IPS-NIHi7 (cell line): Measurements from ENCODE around the gene FAM53C.

ENCODE experiments used
- DNase-seq: peaks from one replicate; pipeline ENCODE4 v3.0.0; 2012; ENCODE audit warnings: mixed read lengths; ENCODE audit errors: extremely low spot score

Gene FAM53C

GRCh38 chr5:138391859-138392386 lies 53.9 kb downstream of the FAM53C start:
- DNase-seq, result no peak
